GM10248 (cell line): ENCODE results near the gene GRID2.

Experiments used
- CTCF ChIA-PET: fragments of 300-600 bp; sonication (Branson Sonifier 250); formaldehyde crosslinking; extraction: SDS; loops from one replicate; lab custom pipeline; 2021; ENCODE audit warnings: antibody characterized with exemption; lab: Yijun Ruan, JAX
- POLR2A ChIA-PET: fragments of 350-650 bp; sonication (Branson Sonifier 250); formaldehyde crosslinking; extraction: SDS; loops from one replicate; lab custom pipeline; 2020; ENCODE audit warnings: antibody characterized with exemption; lab: Yijun Ruan, JAX
- DNase-seq: peaks from one replicate; pipeline ENCODE4 v3.0.0; 2012; ENCODE audit errors: extremely low spot score
- CTCF ChIP-seq: IDR thresholded peaks from 2 replicates; pipeline ENCODE4 v1.5.1; 2012; ENCODE audit warnings: mild to moderate bottlenecking, low read depth; ENCODE audit errors: extremely low read depth, missing control alignments, control extremely low read depth

GRID2 gene

DNA sequence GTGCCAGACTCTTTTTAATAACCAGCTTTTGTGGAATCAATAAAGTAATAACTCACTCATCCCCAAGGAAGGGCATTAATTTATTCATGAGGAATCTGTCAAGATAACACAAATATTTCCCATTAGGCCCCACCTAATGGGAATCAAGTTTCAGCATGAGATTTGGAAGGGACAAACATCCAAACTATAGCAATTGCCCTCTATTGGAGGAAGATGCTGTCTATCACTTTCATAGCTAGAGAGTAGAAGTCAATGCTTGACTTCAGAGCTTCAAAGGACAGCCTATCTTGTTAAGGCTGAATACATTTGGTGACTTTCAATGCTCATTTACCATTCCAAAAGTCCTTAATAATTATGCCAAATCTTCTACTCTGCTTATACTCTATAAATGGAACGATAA lies 1439.9 kb downstream of the GRID2 start:
- TF ChIP-seq CTCF = no peak
- ChIA-PET CTCF (interaction anchor here (1.2 to 3.1 kb wide), 8 partner anchors 9 to 240 kb away, joined by 3 to 9 read pairs (median 4); no protein-coding TSS in a partner anchor), POLR2A (no interaction called here)
- no peak for DNase-seq

GRCh38 chr4:93744961-93745360 lies 1441.2 kb downstream of the GRID2 start:
- CTCF ChIA-PET = interaction anchor here (0.9 to 3.1 kb wide), 5 partner anchors 11 to 36 kb away, joined by 3 to 9 read pairs (median 5); no protein-coding TSS in a partner anchor
- POLR2A ChIA-PET = no interaction called here
- TF ChIP-seq CTCF = no peak
- no peak for DNase-seq

DNA sequence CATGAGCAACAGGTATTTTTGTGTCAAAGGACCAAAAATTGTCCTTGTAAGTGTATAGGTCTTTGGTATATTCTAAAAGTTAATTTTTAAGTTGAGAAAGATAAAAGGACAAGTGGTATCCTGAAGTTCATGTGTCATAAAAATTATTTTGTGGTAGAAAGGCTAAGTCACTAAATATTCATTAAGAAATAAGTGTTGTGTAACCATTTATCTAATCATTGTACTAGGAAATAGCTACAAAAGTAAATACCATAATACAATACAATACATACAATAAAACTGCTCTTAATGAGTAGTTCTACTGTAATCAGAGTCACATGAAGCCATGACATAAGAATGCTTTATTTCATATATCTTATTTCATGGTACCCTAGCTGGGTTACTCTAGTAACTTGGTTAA lies 1442.3 kb downstream of the GRID2 start:
- DNase-seq = no peak
- POLR2A ChIA-PET = no interaction called here
- CTCF ChIA-PET = interaction anchor here (0.9 to 3.1 kb wide), 3 partner anchors 10 to 18 kb away, joined by 3 to 9 read pairs (median 5); no protein-coding TSS in a partner anchor
- TF ChIP-seq CTCF = no peak

GRCh38 chr4:93747220-93747619 lies 1443.5 kb downstream of the GRID2 start:
- no peak for TF ChIP-seq CTCF
- ChIA-PET POLR2A (no interaction called here), CTCF (interaction anchor here (0.9 kb wide), 1 partner anchor 23 kb away, joined by 3 read pairs; no protein-coding TSS in a partner anchor)
- no peak for DNase-seq

DNA sequence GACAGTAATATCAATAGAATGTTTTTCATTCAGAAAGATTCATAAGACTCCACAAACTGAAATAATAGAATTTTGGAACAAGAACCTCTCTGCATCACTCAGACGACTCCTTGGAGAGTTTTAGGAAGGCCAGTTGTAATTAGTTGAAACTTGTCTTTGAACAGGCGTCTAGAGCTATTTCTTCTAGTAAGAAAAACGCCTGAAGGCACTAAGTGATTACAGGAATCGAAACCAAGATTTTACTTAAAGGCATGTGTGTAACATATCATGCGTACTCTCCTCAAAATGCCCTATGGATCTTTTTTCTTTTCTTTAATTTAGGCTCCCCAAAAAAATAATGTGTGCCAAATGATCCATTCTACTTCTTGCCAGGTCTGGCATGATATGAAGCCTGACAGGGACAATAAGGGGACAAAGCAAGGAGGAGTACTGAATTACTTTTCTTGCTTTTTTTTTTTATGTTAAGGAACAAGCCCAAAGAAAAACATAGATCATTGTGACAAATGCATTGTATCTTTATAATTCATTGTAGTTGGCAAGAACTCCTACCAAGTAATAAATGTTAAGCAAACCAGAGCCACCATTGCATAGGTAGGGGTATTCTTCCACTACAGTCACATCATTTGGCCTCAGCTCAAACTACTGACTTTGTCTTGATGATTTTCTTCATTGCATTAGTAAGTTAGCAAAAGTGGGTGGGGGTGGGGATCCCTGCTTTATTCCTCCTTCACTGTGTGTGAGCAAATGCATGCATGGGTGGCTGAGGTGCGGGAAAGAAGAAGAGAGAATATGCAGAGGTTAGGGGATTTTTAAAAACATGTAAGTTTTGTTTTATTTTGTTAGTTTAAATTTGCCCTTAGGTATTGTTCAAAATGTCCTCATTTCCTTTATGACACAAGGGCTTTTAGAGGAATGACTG lies 1444.9 kb downstream of the GRID2 start:
- no peak for TF ChIP-seq CTCF
- ChIA-PET CTCF (interaction anchor here (1.3 to 2.6 kb wide), 3 partner anchors 10 to 38 kb away, joined by 4 to 12 read pairs (median 4); no protein-coding TSS in a partner anchor), POLR2A (no interaction called here)
- DNase-seq = no peak

- POLR2A ChIA-PET = no interaction called here
- CTCF ChIA-PET = interaction anchor here (1.3 to 2.6 kb wide), 2 partner anchors 9 to 39 kb away, joined by 4 to 12 read pairs; no protein-coding TSS in a partner anchor
- peak; percentile 35 for DNase-seq
- no peak for TF ChIP-seq CTCF
Observed at GRCh38 chr4:93749292-93749761, 1445.6 kb downstream of the GRID2 start.
